Endometrial microvascular endothelial cells (primary cell): ENCODE data around the gene APC2. TPM values are rescaled to one million over a fixed set of nuclear protein-coding genes. Genes with fewer than 3 reads are reported as not detected.

Source experiments
- in situ Hi-C: cut with HindIII; loops from 2 replicates; pipeline ENCODE4 v1.10.0; 2017; ENCODE audit warnings: low sequenced_read_pairs, low pct_unique_long_range_greater_than_20kb; ENCODE audit errors: inconsistent ontology term
- total RNA-seq: library from RNA; depleted of rRNA; stranded (reverse); fragments of >200 nt; gene quantifications from one replicate; pipeline ENCODE4 v1.2.3, GENCODE V29; 2015; ENCODE audit errors: inconsistent ontology term

The APC2 gene
- total RNA-seq, 1 donor from 2014 or later, result not detected

- in situ Hi-C loops, result no loop called here
Observed at GRCh38 chr19:1503089-1503924, 53.4 kb downstream of the APC2 start.

GRCh38 chr19:1503925-1504773, 54.2 kb downstream of the APC2 start:
- in situ Hi-C loops, result no loop called here

GRCh38 chr19:1505012-1505411, 55.1 kb downstream of the APC2 start:
- in situ Hi-C loops, result no loop called here

GRCh38 chr19:1505991-1506881, 56.3 kb downstream of the APC2 start:
- in situ Hi-C loops, result no loop called here

GRCh38 chr19:1507192-1507660, 57.3 kb downstream of the APC2 start:
- in situ Hi-C loops, result no loop called here

- in situ Hi-C loops, result no loop called here
Observed at GRCh38 chr19:1507763-1508506, 58.0 kb downstream of the APC2 start.

- in situ Hi-C loops, result no loop called here
Observed at GRCh38 chr19:1508507-1508856, 58.6 kb downstream of the APC2 start.

- in situ Hi-C loops, result no loop called here
Observed at GRCh38 chr19:1509602-1510441, 59.9 kb downstream of the APC2 start.

GRCh38 chr19:1510442-1510806, 60.5 kb downstream of the APC2 start:
- in situ Hi-C loops, result no loop called here

- in situ Hi-C loops, result no loop called here
Observed at GRCh38 chr19:1510807-1511206, 60.9 kb downstream of the APC2 start.

- in situ Hi-C loops, result no loop called here
Observed at GRCh38 chr19:1511318-1512317, 61.7 kb downstream of the APC2 start.

GRCh38 chr19:1512671-1513498, 63.0 kb downstream of the APC2 start, which contains the start of gene ADAMTSL5:
ADAMTSL5 (minus strand) TSS chr19:1513019; CDS start chr19:1510943, 2,076 bp downstream.
- in situ Hi-C loops, result no loop called here

- in situ Hi-C loops, result no loop called here
Observed at GRCh38 chr19:1513499-1514294, 63.8 kb downstream of the APC2 start.

GRCh38 chr19:1514295-1514661, 64.4 kb downstream of the APC2 start:
- in situ Hi-C loops, result no loop called here
